Right lobe of liver (tissue), 6 donors: Measurements from ENCODE around the gene UBAC2. TPM values are rescaled to one million over a fixed set of nuclear protein-coding genes. Genes with fewer than 3 reads are reported as not detected.

ENCODE experiments used
- ATAC-seq, 4 donors: fragments of 200-7000 bp; cut with Tn5 transposase; one replicate each; pipeline ENCODE4 v1.9.1; 2020; ENCODE audit warnings: mild to moderate bottlenecking in 4 of 4, moderate library complexity in 4 of 4
- DNase-seq, 3 donors: peaks; one replicate each; pipeline ENCODE4 v3.0.0-alpha.2; 2020
- H3K27ac ChIP-seq, 3 donors: fragments of 200-600 bp; one replicate each; pipeline ENCODE4 v1.8.0; 2022
- H3K27me3 ChIP-seq, 2 donors: fragments of 200-600 bp; one replicate each; pipeline ENCODE4 v1.8.0; 2022
- H3K36me3 ChIP-seq, 4 donors: fragments of 200-600 bp; sonication (generic) in 1 of 4; one replicate each; pipeline versions ENCODE4 v1.5.1 to v1.8.0; 2017 to 2022; ENCODE audit warnings: control low read depth in 1 of 4
- H3K4me1 ChIP-seq, 4 donors: fragments of 200-600 bp; sonication (generic) in 1 of 4; one replicate each; pipeline versions ENCODE4 v1.5.1 to v1.8.0; 2017 to 2022; ENCODE audit warnings: control low read depth in 1 of 4
- H3K4me3 ChIP-seq, 3 donors: fragments of 200-600 bp; one replicate each; pipeline ENCODE4 v1.8.0; 2022
- H3K9me3 ChIP-seq, 4 donors: fragments of 200-600 bp; sonication (generic) in 1 of 4; one replicate each; pipeline versions ENCODE4 v1.5.1 to v1.8.0; 2017 to 2022; ENCODE audit warnings: control low read depth in 1 of 4
- POLR2A ChIP-seq: fragments of 450-650 bp; IDR thresholded peaks from one replicate; pipeline ENCODE4 v1.6.1; 2017; ENCODE audit warnings: antibody characterized with exemption, mild to moderate bottlenecking
- WGBS: methylation state at CpG from one replicate; pipeline ENCODE4 v1.1.6; 2018; ENCODE audit warnings: low coverage, low lambda C conversion rate; ENCODE audit not compliant: insufficient coverage; ENCODE audit errors: missing lambda C conversion rate; 5-methylcytosine and 5-hydroxymethylcytosine counted together
- intact Hi-C, 2 donors: fragments of 100-400 bp; cut with DNase I; formaldehyde crosslinking; loops; one replicate each; pipeline versions ENCODE4 v1.11.2 to v1.14.1; 2022
- total RNA-seq, 6 experiments: library from RNA; depleted of rRNA in 2 of 6; stranded (reverse); fragments of >200 nt in 2 of 6; fragmentation: NEBNext Ultra II Directional in 3 of 6; extraction: Animal tissue kit (Norgen Biotek cat#: 25700) in 3 of 6; gene quantifications; one replicate each; pipeline versions ENCODE4 v1.1.0 to v1.2.4, GENCODE V29; 2016 to 2023
- TF ChIP-seq, protein P1 (sequence below), 4 donors: fragments of 200-600 bp in 3 of 4; fragments of 450-650 bp in 1 of 4; IDR thresholded peaks; one replicate each; pipeline versions ENCODE4 v1.5.1 to v1.8.0; 2016 to 2022; ENCODE audit warnings: antibody characterized with exemption in 4 of 4, mild to moderate bottlenecking in 2 of 4
- donor health status: DM: no; HTN: yes; CAD: no.
- donor health status: DM: no; HTN: no; CAD: no.
- donor health status: DM: no; HTN: no; CAD: no.
- donor health status: DM: no; HTN: yes; CAD: no.
- donor health status: DM: no; HTN: yes; CAD: no.

UBAC2 gene
- total RNA-seq, 6 experiments from 2014 or later = 30.2 to 45.0 (median 37.0) TPM

DNA sequence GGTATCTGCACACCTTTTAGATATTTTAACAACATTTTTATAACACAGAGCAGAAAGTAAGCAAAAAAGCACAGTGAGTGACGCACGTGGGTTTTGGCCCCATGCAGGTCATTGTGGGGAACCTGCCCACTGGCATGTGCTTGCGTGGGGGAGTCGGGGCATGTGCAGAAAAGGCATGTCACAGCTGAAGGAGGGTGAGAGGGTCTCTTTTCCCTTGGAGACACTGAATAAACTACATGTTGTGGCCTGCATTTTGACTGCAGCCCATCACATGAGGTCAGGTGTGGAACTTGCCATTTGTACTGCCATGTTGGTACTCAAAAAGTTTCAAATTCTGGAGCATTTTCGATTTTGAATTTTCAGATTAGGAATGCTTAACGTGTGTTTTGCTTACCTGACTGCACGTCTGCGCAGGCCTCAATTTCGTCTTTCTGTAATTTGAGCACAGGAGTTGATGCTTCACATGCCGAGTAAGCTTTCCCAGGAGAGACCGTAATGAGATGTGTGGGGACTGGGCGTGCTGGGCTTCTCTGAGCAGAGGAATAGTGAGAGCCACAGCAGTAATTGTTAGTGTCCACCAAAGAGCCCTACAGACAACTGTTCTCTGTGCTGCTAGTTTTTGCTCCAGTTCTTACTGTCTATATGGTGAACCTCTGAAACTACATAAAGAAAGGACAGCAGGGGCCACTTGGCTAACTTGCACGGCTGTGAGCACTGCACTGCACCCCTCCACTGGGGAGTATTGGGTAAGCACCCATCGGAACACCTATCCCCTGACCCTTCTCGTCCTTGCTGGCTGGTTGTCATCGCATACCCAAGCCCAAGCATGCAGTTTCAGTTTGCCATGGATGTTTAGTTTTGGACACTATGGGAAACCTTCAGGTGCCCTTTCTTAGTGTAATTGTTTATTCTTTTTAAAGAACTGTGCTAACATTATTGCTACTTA, 179.5 kb downstream of the UBAC2 start:
- no peak for DNase-seq
- intact Hi-C loops = no loop called here
- H3K27ac ChIP-seq = no peak overlapping the region

DNA sequence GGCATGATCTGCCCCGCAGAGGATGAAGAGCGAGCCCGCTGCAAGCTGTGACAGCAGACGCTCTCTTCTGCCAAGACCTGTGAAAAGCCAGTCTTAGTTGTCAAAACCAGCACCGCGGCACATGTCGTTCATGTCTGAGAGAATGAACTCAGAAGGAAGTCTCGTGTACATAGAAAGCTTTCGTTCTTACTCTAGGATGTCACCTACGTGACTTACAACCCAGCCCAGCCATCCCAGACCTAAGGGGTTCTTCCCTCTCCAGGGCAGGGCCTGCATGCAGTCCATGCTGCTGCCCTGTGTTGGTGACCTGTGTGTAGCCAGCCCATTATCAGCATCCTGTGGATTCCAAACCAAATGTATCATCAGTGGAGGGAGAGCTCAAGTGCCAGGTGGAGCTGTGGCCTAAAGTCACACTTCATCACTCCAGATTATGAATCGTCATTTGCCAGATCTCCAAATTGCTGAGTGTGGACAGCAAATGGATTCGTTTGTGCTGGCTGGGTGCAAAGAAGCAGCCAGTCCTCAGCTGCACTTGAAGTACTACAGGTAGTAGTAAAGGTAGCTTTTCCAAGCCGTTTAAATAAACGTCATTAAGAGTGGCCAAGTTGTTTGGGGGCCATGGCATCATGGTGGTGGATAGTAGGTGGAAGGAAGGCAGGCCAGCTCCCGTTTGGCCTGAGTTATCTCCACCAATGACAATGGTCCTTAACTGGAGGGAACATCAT, 180.4 kb downstream of the UBAC2 start:
- TF ChIP-seq, protein P1, sequence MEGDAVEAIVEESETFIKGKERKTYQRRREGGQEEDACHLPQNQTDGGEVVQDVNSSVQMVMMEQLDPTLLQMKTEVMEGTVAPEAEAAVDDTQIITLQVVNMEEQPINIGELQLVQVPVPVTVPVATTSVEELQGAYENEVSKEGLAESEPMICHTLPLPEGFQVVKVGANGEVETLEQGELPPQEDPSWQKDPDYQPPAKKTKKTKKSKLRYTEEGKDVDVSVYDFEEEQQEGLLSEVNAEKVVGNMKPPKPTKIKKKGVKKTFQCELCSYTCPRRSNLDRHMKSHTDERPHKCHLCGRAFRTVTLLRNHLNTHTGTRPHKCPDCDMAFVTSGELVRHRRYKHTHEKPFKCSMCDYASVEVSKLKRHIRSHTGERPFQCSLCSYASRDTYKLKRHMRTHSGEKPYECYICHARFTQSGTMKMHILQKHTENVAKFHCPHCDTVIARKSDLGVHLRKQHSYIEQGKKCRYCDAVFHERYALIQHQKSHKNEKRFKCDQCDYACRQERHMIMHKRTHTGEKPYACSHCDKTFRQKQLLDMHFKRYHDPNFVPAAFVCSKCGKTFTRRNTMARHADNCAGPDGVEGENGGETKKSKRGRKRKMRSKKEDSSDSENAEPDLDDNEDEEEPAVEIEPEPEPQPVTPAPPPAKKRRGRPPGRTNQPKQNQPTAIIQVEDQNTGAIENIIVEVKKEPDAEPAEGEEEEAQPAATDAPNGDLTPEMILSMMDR (IDR thresholded peaks at IDR 0.05) = no peak
- no peak for TF ChIP-seq POLR2A
- peaks cover 0 to 18% (median 0%) of the 10 kb centered on the region in 4 donors for H3K36me3 ChIP-seq
- H3K4me1 ChIP-seq = no peaks in the 10 kb centered on the region
- H3K27me3 ChIP-seq = no peaks in the 10 kb centered on the region
- H3K4me3 ChIP-seq = no peak overlapping the region
- no peak overlapping the region for H3K27ac ChIP-seq
- H3K9me3 ChIP-seq = no peaks in the 10 kb centered on the region
- ATAC-seq (peak in 2 of 4 donors; percentile 8 to 28), DNase-seq (no peak)
- WGBS = 94% methylated on average over 14 of the region's 15 CpGs
- intact Hi-C loops = no loop called here

More for the DNA sequence above, 179.5 kb downstream of the UBAC2 start:
- H3K4me3 ChIP-seq = no peak overlapping the region
- H3K4me1 ChIP-seq = no peaks in the 10 kb centered on the region
- peaks cover 0 to 11% (median 0%) of the 10 kb centered on the region in 4 donors for H3K36me3 ChIP-seq
- H3K9me3 ChIP-seq = no peaks in the 10 kb centered on the region
- 95% methylated on average over 11 of the region's 16 CpGs for WGBS
- H3K27me3 ChIP-seq = no peaks in the 10 kb centered on the region
- TF ChIP-seq POLR2A = no peak
- TF ChIP-seq, protein P1 (IDR thresholded peaks at IDR 0.05) = no peak
- no peak for ATAC-seq

DNA sequence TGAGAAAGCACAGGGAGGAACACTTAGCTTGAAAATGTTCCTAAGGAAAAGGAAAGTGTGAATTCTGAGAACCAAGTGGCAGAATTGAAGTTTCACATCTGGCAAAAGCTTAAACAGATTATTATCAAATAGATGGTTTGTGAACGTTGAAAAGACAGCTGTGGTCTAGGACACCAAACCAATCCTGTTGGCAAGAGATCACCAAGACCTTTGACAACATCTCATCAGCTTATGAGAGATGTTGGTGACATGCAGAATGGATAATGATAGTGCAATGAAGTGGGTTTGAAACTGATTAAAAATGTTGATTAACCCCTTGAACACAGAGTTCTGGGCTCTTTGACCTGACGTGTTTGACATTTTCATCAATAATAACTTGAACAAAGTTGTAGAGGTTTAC, 181.1 kb downstream of the UBAC2 start:
- H3K4me1 ChIP-seq = no peaks in the 10 kb centered on the region
- peaks cover 0 to 18% (median 2%) of the 10 kb centered on the region in 4 donors for H3K36me3 ChIP-seq
- H3K9me3 ChIP-seq = no peaks in the 10 kb centered on the region
- no peak for DNase-seq
- H3K27me3 ChIP-seq = no peaks in the 10 kb centered on the region
- H3K4me3 ChIP-seq = no peak overlapping the region
- H3K27ac ChIP-seq = no peak overlapping the region
- 79% methylated on average over 2 of the region's 2 CpGs for WGBS
- no peak for ATAC-seq
- no peak for TF ChIP-seq POLR2A
- TF ChIP-seq, protein P1 (IDR thresholded peaks at IDR 0.05) = no peak
- intact Hi-C loops = no loop called here

DNA sequence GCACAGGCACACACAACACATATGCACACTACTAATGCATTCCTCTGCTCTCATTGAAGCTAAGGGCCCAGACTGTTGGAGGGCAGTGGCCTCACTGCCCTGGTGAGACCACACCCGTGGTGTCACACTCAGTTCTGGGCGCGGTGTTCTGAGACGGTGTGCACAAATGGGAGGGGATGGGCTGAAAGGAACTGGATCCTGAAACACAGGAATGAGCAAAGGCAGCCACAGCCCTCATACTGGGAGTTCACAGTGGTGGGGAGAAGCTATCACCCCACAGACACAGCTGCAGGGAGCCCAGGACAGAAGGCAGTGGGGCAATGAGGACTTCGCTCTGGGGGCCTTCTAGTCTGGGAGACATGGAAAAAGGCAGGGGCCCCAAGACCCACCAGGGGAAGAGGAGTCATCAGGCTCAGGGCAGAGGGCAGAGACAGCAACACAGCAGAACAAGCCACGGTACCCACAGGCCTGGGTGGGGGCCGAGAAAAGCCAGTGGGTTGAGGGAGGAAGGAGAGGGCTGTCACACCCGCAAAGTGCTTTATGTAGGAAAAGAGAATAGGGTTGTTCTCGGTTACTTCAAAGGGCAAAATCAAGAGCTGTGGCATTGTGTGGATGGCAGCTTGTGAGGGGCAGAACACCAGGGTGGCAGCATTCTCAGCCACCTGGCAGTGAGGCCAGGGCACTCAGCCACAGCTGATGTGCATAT, 181.9 kb downstream of the UBAC2 start:
- H3K36me3 ChIP-seq = peaks cover 0 to 11% (median 2%) of the 10 kb centered on the region in 4 donors
- no peaks in the 10 kb centered on the region for H3K27me3 ChIP-seq
- no peaks in the 10 kb centered on the region for H3K4me1 ChIP-seq
- ATAC-seq (no peak), DNase-seq (no peak)
- WGBS = 82% methylated on average over 5 of the region's 9 CpGs
- H3K27ac ChIP-seq = no peak overlapping the region
- intact Hi-C loops = no loop called here
- H3K9me3 ChIP-seq = no peaks in the 10 kb centered on the region
- no peak for TF ChIP-seq POLR2A
- TF ChIP-seq, protein P1 (IDR thresholded peaks at IDR 0.05) = no peak
- H3K4me3 ChIP-seq = no peak overlapping the region
